Testis (tissue), 2 donors: Measurements from ENCODE around the gene ALK.

Source experiments
- POLR2A ChIP-seq: fragments of 450-650 bp; IDR thresholded peaks from one replicate; pipeline ENCODE4 v1.6.1; 2017; ENCODE audit warnings: antibody characterized with exemption, mild to moderate bottlenecking, moderate library complexity
- TF ChIP-seq, protein P1 (sequence below), 3 experiments: fragments of 450-650 bp in 2 of 3; fragments of 200-600 bp in 1 of 3; sonication (generic) in 1 of 3; IDR thresholded peaks; one replicate each; pipeline ENCODE4 v1.5.1; 2016 to 2019; ENCODE audit warnings: antibody characterized with exemption in 3 of 3, mild to moderate bottlenecking in 2 of 3, moderate library complexity in 1 of 3

DNA sequence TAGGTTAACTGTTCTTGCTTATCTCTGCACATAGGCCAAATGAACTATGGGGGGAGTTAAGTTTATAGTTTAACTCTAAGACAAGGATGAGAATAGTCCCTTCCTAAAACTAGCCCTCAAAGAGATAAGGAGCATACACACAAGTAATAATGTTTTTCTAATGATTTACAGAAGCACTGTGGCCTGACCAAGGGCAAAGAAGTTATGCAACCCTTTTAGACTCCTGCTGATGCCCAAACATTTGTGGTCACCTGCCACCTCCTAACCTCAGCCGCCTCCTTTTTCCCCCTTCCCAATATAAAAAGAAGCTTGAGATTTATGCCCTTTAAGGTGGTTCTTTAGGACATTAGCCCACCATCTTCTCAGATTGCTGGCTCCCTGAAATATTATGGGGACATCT lies 357.7 kb downstream of the ALK start:
- TF ChIP-seq, protein P1, sequence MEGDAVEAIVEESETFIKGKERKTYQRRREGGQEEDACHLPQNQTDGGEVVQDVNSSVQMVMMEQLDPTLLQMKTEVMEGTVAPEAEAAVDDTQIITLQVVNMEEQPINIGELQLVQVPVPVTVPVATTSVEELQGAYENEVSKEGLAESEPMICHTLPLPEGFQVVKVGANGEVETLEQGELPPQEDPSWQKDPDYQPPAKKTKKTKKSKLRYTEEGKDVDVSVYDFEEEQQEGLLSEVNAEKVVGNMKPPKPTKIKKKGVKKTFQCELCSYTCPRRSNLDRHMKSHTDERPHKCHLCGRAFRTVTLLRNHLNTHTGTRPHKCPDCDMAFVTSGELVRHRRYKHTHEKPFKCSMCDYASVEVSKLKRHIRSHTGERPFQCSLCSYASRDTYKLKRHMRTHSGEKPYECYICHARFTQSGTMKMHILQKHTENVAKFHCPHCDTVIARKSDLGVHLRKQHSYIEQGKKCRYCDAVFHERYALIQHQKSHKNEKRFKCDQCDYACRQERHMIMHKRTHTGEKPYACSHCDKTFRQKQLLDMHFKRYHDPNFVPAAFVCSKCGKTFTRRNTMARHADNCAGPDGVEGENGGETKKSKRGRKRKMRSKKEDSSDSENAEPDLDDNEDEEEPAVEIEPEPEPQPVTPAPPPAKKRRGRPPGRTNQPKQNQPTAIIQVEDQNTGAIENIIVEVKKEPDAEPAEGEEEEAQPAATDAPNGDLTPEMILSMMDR (IDR thresholded peaks at IDR 0.05), result no peak
- TF ChIP-seq POLR2A, result no peak
